Measurements from ENCODE around the gene SH3TC1. TPM values are rescaled to one million over a fixed set of nuclear protein-coding genes. Genes with fewer than 3 reads are reported as not detected.

SH3TC1 gene
- total RNA-seq, 1 experiment from 2014 or later, result 2.2 TPM

GRCh38 chr4:8195431-8195830 lies 3.7 kb upstream of the SH3TC1 start:
- Histone ChIP-seq H3K4me3 (ENCODE audit: insufficient read depth, low read depth, low read length) (no peak overlapping the region), H3K36me3 (replicated peaks; ENCODE audit: control insufficient read depth, insufficient read depth, low read length) (no peaks in the 10 kb centered on the region), H3K27me3 (ENCODE audit: control insufficient read depth, insufficient read depth, low read length) (no peaks in the 10 kb centered on the region)
- DNase-seq, result no peak

- Histone ChIP-seq H3K4me3 (ENCODE audit: insufficient read depth, low read depth, low read length) (no peak overlapping the region), H3K36me3 (replicated peaks; ENCODE audit: control insufficient read depth, insufficient read depth, low read length) (no peaks in the 10 kb centered on the region), H3K27me3 (ENCODE audit: control insufficient read depth, insufficient read depth, low read length) (no peaks in the 10 kb centered on the region)
- DNase-seq, result no peak
Measured at GRCh38 chr4:8195841-8196458, 3.1 kb upstream of the SH3TC1 start.

DNA sequence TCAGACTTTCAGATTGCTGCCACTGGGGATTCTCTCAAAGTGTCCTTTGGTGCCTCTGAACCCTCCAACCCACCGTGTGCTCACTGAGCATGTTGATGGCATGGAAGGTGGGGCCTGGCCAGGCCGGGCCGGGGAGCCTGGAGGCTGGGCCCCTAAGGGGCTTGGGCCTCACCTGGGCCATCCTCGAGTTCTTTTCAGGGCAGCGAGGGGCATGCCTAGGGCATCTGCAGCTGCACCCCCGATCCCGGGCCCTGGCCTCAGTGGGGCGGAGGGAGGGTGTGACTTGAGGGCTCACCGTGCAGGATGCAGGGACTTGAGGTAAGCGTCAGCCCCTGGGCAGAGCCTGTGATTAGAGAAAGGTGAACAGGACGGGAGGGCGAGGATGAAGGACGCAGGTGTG lies 1.6 kb upstream of the SH3TC1 start:
- Histone ChIP-seq H3K4me3 (ENCODE audit: insufficient read depth, low read depth, low read length) (no peak overlapping the region), H3K36me3 (replicated peaks; ENCODE audit: control insufficient read depth, insufficient read depth, low read length) (no peaks in the 10 kb centered on the region), H3K27me3 (ENCODE audit: control insufficient read depth, insufficient read depth, low read length) (no peaks in the 10 kb centered on the region)
- DNase-seq, result no peak

GRCh38 chr4:8198206-8198905 lies 734 bp upstream of the SH3TC1 start:
- H3K4me3 ChIP-seq (ENCODE audit: insufficient read depth, low read depth, low read length), result no peak overlapping the region
- no peaks in the 10 kb centered on the region for H3K36me3 ChIP-seq (replicated peaks; ENCODE audit: control insufficient read depth, insufficient read depth, low read length)
- DNase-seq, result no peak
- no peaks in the 10 kb centered on the region for H3K27me3 ChIP-seq (ENCODE audit: control insufficient read depth, insufficient read depth, low read length)

GRCh38 chr4:8199594-8200301 lies 658 bp downstream of the SH3TC1 start:
- Histone ChIP-seq H3K36me3 (replicated peaks; ENCODE audit: control insufficient read depth, insufficient read depth, low read length) (no peaks in the 10 kb centered on the region), H3K27me3 (ENCODE audit: control insufficient read depth, insufficient read depth, low read length) (no peaks in the 10 kb centered on the region), H3K4me3 (ENCODE audit: insufficient read depth, low read depth, low read length) (no peak overlapping the region)
- DNase-seq, result no peak

GRCh38 chr4:8200302-8200975 lies 1.3 kb downstream of the SH3TC1 start:
- H3K4me3 ChIP-seq (ENCODE audit: insufficient read depth, low read depth, low read length), result no peak overlapping the region

GRCh38 chr4:8201321-8201781 lies 2.3 kb downstream of the SH3TC1 start:
- Histone ChIP-seq H3K27me3 (ENCODE audit: control insufficient read depth, insufficient read depth, low read length) (no peaks in the 10 kb centered on the region), H3K36me3 (replicated peaks; ENCODE audit: control insufficient read depth, insufficient read depth, low read length) (no peaks in the 10 kb centered on the region), H3K4me3 (ENCODE audit: insufficient read depth, low read depth, low read length) (no peak overlapping the region)
- peak; percentile 70 for DNase-seq

More at GRCh38 chr4:8200302-8200975, 1.3 kb downstream of the SH3TC1 start:
- DNase-seq, result no peak
- H3K27me3 ChIP-seq (ENCODE audit: control insufficient read depth, insufficient read depth, low read length), result no peaks in the 10 kb centered on the region
- H3K36me3 ChIP-seq (replicated peaks; ENCODE audit: control insufficient read depth, insufficient read depth, low read length), result no peaks in the 10 kb centered on the region

DNA sequence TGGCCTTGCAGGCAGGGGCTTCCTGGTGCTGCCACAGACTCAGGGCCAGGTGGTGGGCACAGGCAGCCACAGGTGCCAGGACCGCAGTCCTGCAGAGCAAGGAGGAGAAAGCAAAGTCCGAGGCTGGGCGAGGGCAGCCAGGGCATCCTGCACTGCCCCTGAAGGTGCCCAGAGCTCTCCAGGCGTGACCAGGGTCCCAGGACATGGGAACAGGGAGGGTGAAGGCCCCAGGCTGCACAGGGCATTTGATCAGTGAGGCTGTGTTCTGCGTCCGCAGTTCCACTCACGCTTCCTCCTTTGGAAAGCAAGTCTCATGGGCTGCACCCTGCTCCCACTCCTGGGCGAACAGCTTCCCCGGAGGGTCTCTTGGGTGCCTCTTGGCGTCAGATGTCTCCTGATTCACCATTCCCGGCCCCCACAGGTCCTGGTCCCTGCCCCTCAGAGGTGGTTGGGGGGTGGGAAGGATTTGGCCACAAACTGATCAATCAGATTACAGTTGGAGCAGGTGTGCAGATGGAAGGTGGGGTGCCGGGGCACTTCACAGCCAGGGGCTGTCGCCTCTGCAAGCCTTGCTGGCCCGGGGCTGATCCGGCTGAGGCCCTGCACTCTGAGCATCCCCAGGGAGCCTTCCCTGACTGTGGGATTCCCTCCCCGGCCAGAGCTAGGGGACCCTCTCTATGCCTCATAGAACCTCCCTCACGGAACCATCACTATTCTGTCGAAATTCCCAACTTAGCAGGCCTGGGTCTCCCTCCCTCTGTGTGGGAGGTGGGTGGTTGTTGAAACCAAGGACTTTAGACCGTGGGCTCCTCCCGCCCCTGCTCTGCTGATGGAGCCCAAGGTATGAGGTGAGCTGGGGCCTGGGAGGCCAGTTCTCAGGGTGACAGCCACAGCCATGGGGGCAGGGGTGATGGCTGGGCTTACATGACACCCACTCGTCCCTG lies 3.3 kb downstream of the SH3TC1 start:
- DNase-seq, result no peak
- H3K4me3 ChIP-seq (ENCODE audit: insufficient read depth, low read depth, low read length), result no peak overlapping the region
- H3K27me3 ChIP-seq (ENCODE audit: control insufficient read depth, insufficient read depth, low read length), result no peaks in the 10 kb centered on the region
- no peaks in the 10 kb centered on the region for H3K36me3 ChIP-seq (replicated peaks; ENCODE audit: control insufficient read depth, insufficient read depth, low read length)

DNA sequence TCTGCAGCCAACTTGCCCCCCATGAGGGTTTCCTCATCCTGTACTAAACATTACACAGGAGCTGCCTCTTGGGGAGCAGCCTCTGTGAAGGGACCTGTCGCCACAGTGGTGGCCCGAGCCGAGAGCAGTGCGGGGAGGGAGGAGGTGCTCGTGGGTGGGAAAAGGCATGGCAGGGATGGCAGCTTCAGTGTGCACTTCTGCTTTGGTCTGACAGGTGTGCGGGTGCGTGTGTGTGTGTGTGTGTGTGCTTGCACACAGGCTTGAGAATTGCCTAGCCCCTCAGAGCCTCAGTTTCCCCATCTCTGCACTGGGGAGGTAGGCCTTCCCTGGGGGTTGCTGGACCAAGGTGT lies 3.9 kb downstream of the SH3TC1 start:
- no peak for DNase-seq
- no peaks in the 10 kb centered on the region for H3K36me3 ChIP-seq (replicated peaks; ENCODE audit: control insufficient read depth, insufficient read depth, low read length)
- H3K4me3 ChIP-seq (ENCODE audit: insufficient read depth, low read depth, low read length), result no peak overlapping the region
- no peaks in the 10 kb centered on the region for H3K27me3 ChIP-seq (ENCODE audit: control insufficient read depth, insufficient read depth, low read length)

GRCh38 chr4:8203817-8204216 lies 4.7 kb downstream of the SH3TC1 start:
- H3K4me3 ChIP-seq (ENCODE audit: insufficient read depth, low read depth, low read length), result no peak overlapping the region
- no peaks in the 10 kb centered on the region for H3K27me3 ChIP-seq (ENCODE audit: control insufficient read depth, insufficient read depth, low read length)
- no peak for DNase-seq
- H3K36me3 ChIP-seq (replicated peaks; ENCODE audit: control insufficient read depth, insufficient read depth, low read length), result no peaks in the 10 kb centered on the region

- no peak overlapping the region for H3K4me3 ChIP-seq (ENCODE audit: insufficient read depth, low read depth, low read length)
- no peaks in the 10 kb centered on the region for H3K36me3 ChIP-seq (replicated peaks; ENCODE audit: control insufficient read depth, insufficient read depth, low read length)
- DNase-seq, result no peak
- no peaks in the 10 kb centered on the region for H3K27me3 ChIP-seq (ENCODE audit: control insufficient read depth, insufficient read depth, low read length)
Measured at GRCh38 chr4:8204576-8205227, 5.6 kb downstream of the SH3TC1 start.

DNA sequence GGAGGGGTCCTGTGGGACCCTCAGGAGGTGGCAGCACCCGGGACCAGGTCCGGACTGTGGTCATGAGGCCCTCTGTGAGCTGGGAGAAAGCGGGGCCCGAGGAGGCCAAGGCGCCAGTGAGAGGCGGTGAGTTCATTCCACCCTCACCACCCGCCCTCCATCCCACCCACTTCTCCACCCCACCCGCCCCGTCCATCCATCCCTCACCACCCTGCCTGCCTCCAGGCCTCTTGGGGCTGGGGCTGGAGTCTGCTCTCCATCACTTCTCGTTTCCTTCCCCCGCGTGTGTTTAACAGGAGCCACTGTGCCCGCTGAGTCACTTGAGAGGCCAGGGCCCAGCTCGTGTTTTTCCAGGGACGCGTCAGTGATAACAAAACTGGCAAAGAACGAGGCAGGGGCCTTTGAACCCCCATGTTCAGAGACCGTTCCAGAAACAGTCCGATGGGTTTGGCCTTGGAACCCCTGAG lies 6.2 kb downstream of the SH3TC1 start:
- no peak overlapping the region for H3K4me3 ChIP-seq (ENCODE audit: insufficient read depth, low read depth, low read length)
- H3K27me3 ChIP-seq (ENCODE audit: control insufficient read depth, insufficient read depth, low read length), result no peaks in the 10 kb centered on the region
- no peak for DNase-seq
- no peaks in the 10 kb centered on the region for H3K36me3 ChIP-seq (replicated peaks; ENCODE audit: control insufficient read depth, insufficient read depth, low read length)

- Histone ChIP-seq H3K27me3 (ENCODE audit: control insufficient read depth, insufficient read depth, low read length) (no peaks in the 10 kb centered on the region), H3K4me3 (ENCODE audit: insufficient read depth, low read depth, low read length) (no peak overlapping the region), H3K36me3 (replicated peaks; ENCODE audit: control insufficient read depth, insufficient read depth, low read length) (no peaks in the 10 kb centered on the region)
- no peak for DNase-seq
Measured at GRCh38 chr4:8205749-8206611, 6.9 kb downstream of the SH3TC1 start.

All from H7 (cell line).